HepG2 (cell line): ENCODE results near the gene LAMB2. TPM values are rescaled to one million over a fixed set of nuclear protein-coding genes. Genes with fewer than 3 reads are reported as not detected.

Experiments
- ADNP ChIP-seq: sonication (generic); formaldehyde crosslinking; IDR thresholded peaks from 2 replicates; pipeline ENCODE4 v1.4.0; 2020; ENCODE audit warnings: missing genetic modification reagents
- ELF3 ChIP-seq: IDR thresholded peaks from 2 replicates; pipeline ENCODE4 v1.6.1; 2016; ENCODE audit warnings: missing genetic modification reagents, missing compliant biosample characterization
- NFE2L2 ChIP-seq: fragments of 150-350 bp; IDR thresholded peaks from 2 replicates; pipeline ENCODE4 v1.6.1; 2014; ENCODE audit warnings: low read length
- POGZ ChIP-seq: sonication (generic); formaldehyde crosslinking; IDR thresholded peaks from 2 replicates; pipeline ENCODE4 v1.4.0; 2020; ENCODE audit warnings: mild to moderate bottlenecking, missing genetic modification reagents
- RAD21 ChIP-seq: fragments of 450-650 bp; formaldehyde crosslinking; IDR thresholded peaks from 2 replicates; pipeline ENCODE4 v1.5.0; 2020; ENCODE audit warnings: mild to moderate bottlenecking
- SATB2 ChIP-seq: sonication (generic); formaldehyde crosslinking; IDR thresholded peaks from 2 replicates; pipeline ENCODE4 v1.5.0; 2020; ENCODE audit warnings: missing genetic modification reagents
- SOX13 ChIP-seq, 3 experiments: fragments of 450-650 bp in 1 of 3; sonication (generic) in 1 of 3; formaldehyde crosslinking in 1 of 3; IDR thresholded peaks in 2 of 3; conservative IDR thresholded peaks in 1 of 3; 2 replicates each; pipeline versions ENCODE4 v1.5.0 to v1.6.1; 2016 to 2020; ENCODE audit warnings: antibody characterized with exemption in 1 of 3, mild to moderate bottlenecking in 1 of 3, missing compliant biosample characterization in 1 of 3, missing genetic modification reagents in 1 of 3, moderate library complexity in 1 of 3
- TFE3 ChIP-seq: IDR thresholded peaks from 2 replicates; pipeline ENCODE4 v1.6.1; 2016
- ZNF33B ChIP-seq: sonication (generic); formaldehyde crosslinking; IDR thresholded peaks from 2 replicates; pipeline ENCODE4 v1.5.1; 2020; ENCODE audit warnings: mild to moderate bottlenecking, missing genetic modification reagents
- ZNF512 ChIP-seq: sonication (generic); formaldehyde crosslinking; IDR thresholded peaks from 2 replicates; pipeline ENCODE4 v1.4.0; 2020; ENCODE audit warnings: mild to moderate bottlenecking, missing genetic modification reagents
- ZNF749 ChIP-seq: sonication (generic); formaldehyde crosslinking; IDR thresholded peaks from 2 replicates; pipeline ENCODE4 v1.8.0; 2022; ENCODE audit warnings: mild to moderate bottlenecking, missing genetic modification reagents, moderate library complexity, borderline replicate concordance
- ZNF792 ChIP-seq: IDR thresholded peaks from 2 replicates; pipeline ENCODE4 v1.6.1; 2016
- polyA plus RNA-seq, 8 experiments: library from polyadenylated mRNA; depleted of rRNA in 3 of 8; stranded (reverse) in 7 of 8; unstranded in 1 of 8; fragments of >200 nt; fragmentation: Illumina TruSeq in 4 of 8; extraction: Trizol in 4 of 8; gene quantifications; 2 replicates each; pipeline versions ENCODE4 v1.2.1 to v1.2.3, GENCODE V29; 2011 to 2016; ENCODE audit warnings: low read depth in 4 of 8, missing spikeins in 1 of 8, mixed read lengths in 1 of 8; ENCODE audit not compliant: insufficient read depth in 1 of 8
- total RNA-seq, 5 experiments: library from RNA; depleted of rRNA; stranded (reverse); fragments of >200 nt; fragmentation: Illumina TruSeq; extraction: Trizol; gene quantifications; 2 replicates each; pipeline ENCODE4 v1.2.3, GENCODE V29; 2016; ENCODE audit warnings: low read depth in 1 of 5
- TF ChIP-seq, protein P1 (sequence below): IDR thresholded peaks from 2 replicates; pipeline ENCODE4 v1.6.1; 2016; ENCODE audit warnings: control low read depth
- TF ChIP-seq, protein P2 (sequence below): sonication (generic); formaldehyde crosslinking; IDR thresholded peaks from 2 replicates; pipeline ENCODE4 v1.4.0; 2020; ENCODE audit warnings: mild to moderate bottlenecking, missing genetic modification reagents
- TF ChIP-seq, protein P3 (sequence below), 2 experiments: sonication (generic) in 1 of 2; formaldehyde crosslinking in 1 of 2; IDR thresholded peaks; 2 replicates each; pipeline versions ENCODE4 v1.4.0 to v1.6.1; 2016 to 2020; ENCODE audit warnings: borderline replicate concordance in 1 of 2, low read depth in 1 of 2, mild to moderate bottlenecking in 1 of 2, missing genetic modification reagents in 1 of 2

The LAMB2 gene
- total and polyA plus RNA-seq, 2 of the 13 experiments (the other 11 are each of a cell fraction or from before 2014, with no cell fraction given) = 208 to 443 TPM

DNA sequence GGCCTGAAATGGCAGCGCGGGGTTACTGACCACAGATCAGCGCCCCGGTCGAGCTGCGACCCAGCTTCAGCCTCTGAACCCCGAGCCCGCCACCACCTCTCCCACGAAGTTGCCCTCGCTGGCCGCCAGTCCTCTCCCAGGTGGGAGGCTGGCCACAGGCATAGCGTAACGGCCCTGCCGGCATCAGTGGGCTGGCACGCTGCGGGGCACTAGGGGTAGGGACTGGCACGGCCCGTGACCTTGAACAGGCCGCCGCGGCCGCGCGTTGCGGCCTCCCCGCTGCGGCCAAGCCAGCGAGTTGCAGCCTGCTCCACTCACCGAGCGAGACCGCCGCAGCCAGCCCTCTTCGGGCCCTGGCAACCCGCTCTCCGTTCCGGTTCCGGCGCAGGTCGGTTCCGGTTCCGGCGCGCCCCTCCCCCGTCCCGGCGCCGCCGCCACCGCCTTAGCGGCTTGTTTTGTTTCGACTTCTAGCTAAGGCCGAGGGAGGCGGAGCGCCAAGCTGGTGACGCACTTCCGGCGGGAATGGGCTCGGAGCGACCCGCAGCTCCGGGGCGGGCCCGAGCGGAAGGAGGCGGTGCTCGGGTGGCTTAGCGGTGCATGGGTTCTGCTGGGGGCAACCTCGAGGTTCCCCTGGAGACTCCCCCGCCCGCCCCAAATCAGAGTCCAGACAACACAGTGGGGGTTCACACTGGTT, 12.3 kb downstream of the LAMB2 start, which contains the start of gene USP19 (continued):
- TF ChIP-seq ZNF749 (0 out of 2 replicates have a peak, but pooled peaks have one; percentile 6), ELF3 (CRISPR knock-in tag) (peak; percentile 78), POGZ (CRISPR knock-in tag) (peak; percentile 68; the same call in 1 of the 2 replicates), SATB2 (CRISPR knock-in tag) (no peak), ZNF792 (CRISPR knock-in tag) (peak; percentile 64; the same call in 1 of the 2 replicates), ZNF33B (no peak), TFE3 (CRISPR knock-in tag) (peak; percentile 34; the same call in 1 of the 2 replicates), ADNP (CRISPR knock-in tag) (no peak), SOX13 (IDR thresholded peaks at IDR 0.05) (no peak), SOX13 (CRISPR knock-in tag; conservative IDR thresholded peaks at IDR 0.05 in 1 of 2, IDR thresholded peaks at IDR 0.05 in 1 of 2) (peak in 1 of 2 experiments; percentile 47; a peak in 1 of 4 replicates), ZNF512 (CRISPR knock-in tag) (0 out of 2 replicates have a peak, but pooled peaks have one; percentile 8), NFE2L2 (no peak), RAD21 (peak; percentile 68)
- TF ChIP-seq, protein P1, sequence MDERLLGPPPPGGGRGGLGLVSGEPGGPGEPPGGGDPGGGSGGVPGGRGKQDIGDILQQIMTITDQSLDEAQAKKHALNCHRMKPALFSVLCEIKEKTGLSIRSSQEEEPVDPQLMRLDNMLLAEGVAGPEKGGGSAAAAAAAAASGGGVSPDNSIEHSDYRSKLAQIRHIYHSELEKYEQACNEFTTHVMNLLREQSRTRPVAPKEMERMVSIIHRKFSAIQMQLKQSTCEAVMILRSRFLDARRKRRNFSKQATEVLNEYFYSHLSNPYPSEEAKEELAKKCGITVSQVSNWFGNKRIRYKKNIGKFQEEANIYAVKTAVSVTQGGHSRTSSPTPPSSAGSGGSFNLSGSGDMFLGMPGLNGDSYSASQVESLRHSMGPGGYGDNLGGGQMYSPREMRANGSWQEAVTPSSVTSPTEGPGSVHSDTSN (CRISPR knock-in tag) = no peak; the same call in 1 of the 2 replicates
- TF ChIP-seq, protein P2, sequence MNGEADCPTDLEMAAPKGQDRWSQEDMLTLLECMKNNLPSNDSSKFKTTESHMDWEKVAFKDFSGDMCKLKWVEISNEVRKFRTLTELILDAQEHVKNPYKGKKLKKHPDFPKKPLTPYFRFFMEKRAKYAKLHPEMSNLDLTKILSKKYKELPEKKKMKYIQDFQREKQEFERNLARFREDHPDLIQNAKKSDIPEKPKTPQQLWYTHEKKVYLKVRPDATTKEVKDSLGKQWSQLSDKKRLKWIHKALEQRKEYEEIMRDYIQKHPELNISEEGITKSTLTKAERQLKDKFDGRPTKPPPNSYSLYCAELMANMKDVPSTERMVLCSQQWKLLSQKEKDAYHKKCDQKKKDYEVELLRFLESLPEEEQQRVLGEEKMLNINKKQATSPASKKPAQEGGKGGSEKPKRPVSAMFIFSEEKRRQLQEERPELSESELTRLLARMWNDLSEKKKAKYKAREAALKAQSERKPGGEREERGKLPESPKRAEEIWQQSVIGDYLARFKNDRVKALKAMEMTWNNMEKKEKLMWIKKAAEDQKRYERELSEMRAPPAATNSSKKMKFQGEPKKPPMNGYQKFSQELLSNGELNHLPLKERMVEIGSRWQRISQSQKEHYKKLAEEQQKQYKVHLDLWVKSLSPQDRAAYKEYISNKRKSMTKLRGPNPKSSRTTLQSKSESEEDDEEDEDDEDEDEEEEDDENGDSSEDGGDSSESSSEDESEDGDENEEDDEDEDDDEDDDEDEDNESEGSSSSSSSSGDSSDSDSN (CRISPR knock-in tag) = peak; percentile 74
- TF ChIP-seq, protein P3, sequence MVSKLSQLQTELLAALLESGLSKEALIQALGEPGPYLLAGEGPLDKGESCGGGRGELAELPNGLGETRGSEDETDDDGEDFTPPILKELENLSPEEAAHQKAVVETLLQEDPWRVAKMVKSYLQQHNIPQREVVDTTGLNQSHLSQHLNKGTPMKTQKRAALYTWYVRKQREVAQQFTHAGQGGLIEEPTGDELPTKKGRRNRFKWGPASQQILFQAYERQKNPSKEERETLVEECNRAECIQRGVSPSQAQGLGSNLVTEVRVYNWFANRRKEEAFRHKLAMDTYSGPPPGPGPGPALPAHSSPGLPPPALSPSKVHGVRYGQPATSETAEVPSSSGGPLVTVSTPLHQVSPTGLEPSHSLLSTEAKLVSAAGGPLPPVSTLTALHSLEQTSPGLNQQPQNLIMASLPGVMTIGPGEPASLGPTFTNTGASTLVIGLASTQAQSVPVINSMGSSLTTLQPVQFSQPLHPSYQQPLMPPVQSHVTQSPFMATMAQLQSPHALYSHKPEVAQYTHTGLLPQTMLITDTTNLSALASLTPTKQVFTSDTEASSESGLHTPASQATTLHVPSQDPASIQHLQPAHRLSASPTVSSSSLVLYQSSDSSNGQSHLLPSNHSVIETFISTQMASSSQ (IDR thresholded peaks at IDR 0.05; ENCODE audit: low read depth) = no peak
- TF ChIP-seq, protein P3 (CRISPR knock-in tag; IDR thresholded peaks at IDR 0.05; ENCODE audit: borderline replicate concordance) = 0 out of 2 replicates have a peak, but pooled peaks have one; percentile 1
